A673 (cell line): ENCODE data around the gene CSAG1.

Source experiments
- EZH2 ChIP-seq: fragments of 200-600 bp; sonication (generic); IDR thresholded peaks from 2 replicates; pipeline ENCODE4 v1.6.1; 2017; ENCODE audit warnings: borderline replicate concordance, low read depth, mild to moderate bottlenecking, mixed read lengths, antibody characterized with exemption, low read length; ENCODE audit not compliant: poor library complexity, severe bottlenecking
- TF ChIP-seq, protein P1 (sequence below): fragments of 300-800, 200-600 bp; sonication (generic); conservative IDR thresholded peaks from 2 replicates; pipeline ENCODE4 v1.5.1; 2017; ENCODE audit warnings: low read depth, mild to moderate bottlenecking, antibody characterized with exemption, low read length, moderate library complexity, mixed read lengths

DNA sequence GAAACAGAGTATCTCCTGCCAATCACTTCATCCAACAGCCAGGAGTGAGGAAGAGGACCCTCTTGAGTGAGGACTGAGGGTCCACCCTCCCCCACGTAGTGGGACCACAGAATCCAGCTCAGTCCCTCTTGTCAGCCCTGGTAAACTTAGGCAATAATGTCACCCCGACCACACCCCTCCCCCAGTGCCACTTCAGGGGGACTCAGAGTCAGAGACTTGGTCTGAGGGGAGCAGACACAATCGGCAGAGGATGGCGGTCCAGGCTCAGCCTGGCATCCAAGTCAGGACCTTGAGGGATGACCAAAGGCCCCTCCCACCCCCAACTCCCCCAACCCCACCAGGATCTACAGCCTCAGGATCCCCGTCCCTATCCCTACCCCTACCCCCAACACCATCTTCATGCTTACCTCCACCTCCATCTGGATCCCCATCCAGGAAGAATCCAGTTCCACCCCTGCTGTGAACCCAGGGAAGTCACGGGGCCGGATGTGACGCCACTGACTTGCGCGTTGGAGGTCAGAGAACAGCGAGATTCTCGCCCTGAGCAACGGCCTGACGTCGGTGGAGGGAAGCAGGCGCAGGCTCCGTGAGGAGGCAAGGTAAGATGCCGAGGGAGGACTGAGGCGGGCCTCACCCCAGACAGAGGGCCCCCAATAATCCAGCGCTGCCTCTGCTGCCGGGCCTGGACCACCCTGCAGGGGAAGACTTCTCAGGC lies at the start of gene CSAG1, which contains the start of gene MAGEA12:
- TF ChIP-seq, protein P1, sequence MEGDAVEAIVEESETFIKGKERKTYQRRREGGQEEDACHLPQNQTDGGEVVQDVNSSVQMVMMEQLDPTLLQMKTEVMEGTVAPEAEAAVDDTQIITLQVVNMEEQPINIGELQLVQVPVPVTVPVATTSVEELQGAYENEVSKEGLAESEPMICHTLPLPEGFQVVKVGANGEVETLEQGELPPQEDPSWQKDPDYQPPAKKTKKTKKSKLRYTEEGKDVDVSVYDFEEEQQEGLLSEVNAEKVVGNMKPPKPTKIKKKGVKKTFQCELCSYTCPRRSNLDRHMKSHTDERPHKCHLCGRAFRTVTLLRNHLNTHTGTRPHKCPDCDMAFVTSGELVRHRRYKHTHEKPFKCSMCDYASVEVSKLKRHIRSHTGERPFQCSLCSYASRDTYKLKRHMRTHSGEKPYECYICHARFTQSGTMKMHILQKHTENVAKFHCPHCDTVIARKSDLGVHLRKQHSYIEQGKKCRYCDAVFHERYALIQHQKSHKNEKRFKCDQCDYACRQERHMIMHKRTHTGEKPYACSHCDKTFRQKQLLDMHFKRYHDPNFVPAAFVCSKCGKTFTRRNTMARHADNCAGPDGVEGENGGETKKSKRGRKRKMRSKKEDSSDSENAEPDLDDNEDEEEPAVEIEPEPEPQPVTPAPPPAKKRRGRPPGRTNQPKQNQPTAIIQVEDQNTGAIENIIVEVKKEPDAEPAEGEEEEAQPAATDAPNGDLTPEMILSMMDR = no peak
- no peak for TF ChIP-seq EZH2
